ENCODE measurements around the gene KRTAP5-11.
"Not testable (repeated sequence)": the region's sequence is repeated elsewhere in the genome, so short reads cannot be mapped to it uniquely, and the experiment has no call there.

KRTAP5-11 gene

DNA sequence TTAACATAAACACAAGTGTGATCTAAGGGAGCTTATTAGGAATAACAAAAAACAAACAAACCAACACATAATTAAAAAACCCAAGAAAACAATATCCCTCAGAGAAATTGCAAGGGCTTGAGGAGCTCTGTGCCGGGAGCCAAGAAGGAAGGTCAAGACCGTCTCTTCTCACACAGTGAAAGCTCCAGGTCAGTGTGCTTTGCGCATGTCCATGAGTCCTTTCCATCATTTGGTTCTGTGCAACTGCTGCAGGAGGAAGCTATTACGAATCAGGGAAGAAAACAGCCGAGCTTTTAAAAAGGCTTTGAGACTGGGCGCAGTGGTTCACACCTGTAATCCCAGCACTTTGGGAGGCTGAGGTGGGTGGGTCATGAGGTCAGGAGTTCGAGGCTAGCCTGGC, 40.3 kb downstream of the KRTAP5-11 start:
- Histone ChIP-seq H3K36me3 (ENCODE audit: control insufficient read depth, insufficient read depth, low read length) (no peaks in the 10 kb centered on the region), H3K9me3 (ENCODE audit: control insufficient read depth, low read length) (no peaks in the 10 kb centered on the region), H3K27ac (ENCODE audit: insufficient read depth, low read depth, low read length, poor library complexity, severe bottlenecking) (no peak overlapping the region), H3K4me3 (ENCODE audit: insufficient read depth, low read depth, low read length) (no peak overlapping the region), H3K4me1 (ENCODE audit: control insufficient read depth, insufficient read depth, low read length) (no peaks in the 10 kb centered on the region), H3K27me3 (ENCODE audit: control insufficient read depth, insufficient read depth, low read length, poor library complexity, severe bottlenecking) (no peaks in the 10 kb centered on the region)
- 90 to 95% methylated on average over 7 of the region's 7 CpGs for WGBS, 2 experiments

DNA sequence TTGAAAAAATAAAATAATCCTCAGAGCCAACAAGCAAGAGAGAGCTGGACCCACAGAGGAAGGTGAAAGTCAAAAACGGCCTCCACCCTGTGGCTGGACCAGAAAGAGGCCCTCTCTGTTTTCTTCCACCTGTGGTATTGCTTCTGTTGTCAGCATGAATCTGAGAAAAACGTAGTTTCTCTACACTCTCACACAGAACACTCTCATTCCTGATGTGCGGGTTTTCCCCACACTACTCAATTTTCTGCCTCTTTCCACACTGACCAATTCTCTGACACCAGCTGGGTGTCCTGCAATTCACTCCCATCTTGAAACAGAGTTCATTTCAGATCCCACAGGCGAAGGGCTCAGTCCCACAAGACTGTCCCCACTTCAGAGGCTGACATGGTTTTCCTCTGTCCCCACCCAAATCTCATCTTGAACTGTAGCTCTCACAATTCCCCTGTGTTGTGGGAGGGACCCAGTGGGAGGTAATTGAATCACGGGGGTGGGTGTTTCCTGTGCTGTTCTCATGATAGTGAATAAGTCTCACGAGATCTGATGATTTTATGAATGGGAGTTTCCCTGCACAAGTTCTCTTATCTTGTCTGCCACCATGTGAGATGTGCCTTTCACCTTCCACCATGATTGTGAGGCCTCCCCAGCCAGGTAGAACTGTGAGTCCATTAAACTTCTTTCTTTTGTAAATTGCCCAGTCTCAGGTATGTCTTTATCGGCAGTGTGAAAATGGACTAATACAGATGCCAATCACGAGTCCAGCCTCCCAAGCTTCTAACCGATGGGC, 42.0 kb downstream of the KRTAP5-11 start:
- H3K36me3 ChIP-seq (ENCODE audit: control insufficient read depth, insufficient read depth, low read length); H3K4me3 ChIP-seq (ENCODE audit: insufficient read depth, low read depth, low read length); H3K27ac ChIP-seq (ENCODE audit: insufficient read depth, low read depth, low read length, poor library complexity, severe bottlenecking); H3K4me1 ChIP-seq (ENCODE audit: control insufficient read depth, insufficient read depth, low read length); H3K27me3 ChIP-seq (ENCODE audit: control insufficient read depth, insufficient read depth, low read length, poor library complexity, severe bottlenecking); H3K9me3 ChIP-seq (ENCODE audit: control insufficient read depth, low read length): not testable (repeated sequence)
- WGBS, 2 experiments = 90 to 95% methylated on average over 9 of the region's 9 CpGs

DNA sequence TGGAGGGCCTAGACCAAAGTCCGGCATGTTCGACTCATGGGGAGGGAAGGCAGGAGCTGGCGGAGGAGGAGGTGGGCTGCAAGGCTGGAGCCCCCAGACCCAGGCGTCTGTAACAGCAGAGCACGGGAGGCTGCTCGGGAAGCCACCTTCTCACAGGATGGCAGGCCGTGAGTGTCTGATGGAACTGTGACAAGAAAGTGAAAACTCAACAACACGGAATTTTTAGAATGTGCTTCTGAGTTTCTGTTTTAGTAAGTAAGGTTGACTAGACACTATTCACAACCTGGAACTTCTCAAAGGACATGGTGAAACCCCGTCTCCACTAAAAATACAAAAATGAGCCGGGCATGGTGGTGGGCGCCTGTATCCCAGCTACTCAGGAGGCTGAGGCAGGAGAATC, 42.7 kb downstream of the KRTAP5-11 start:
- 96 to 97% methylated on average over 11 of the region's 11 CpGs for WGBS, 2 experiments
- H3K4me3 ChIP-seq (ENCODE audit: insufficient read depth, low read depth, low read length); H3K4me1 ChIP-seq (ENCODE audit: control insufficient read depth, insufficient read depth, low read length); H3K36me3 ChIP-seq (ENCODE audit: control insufficient read depth, insufficient read depth, low read length); H3K27ac ChIP-seq (ENCODE audit: insufficient read depth, low read depth, low read length, poor library complexity, severe bottlenecking); H3K27me3 ChIP-seq (ENCODE audit: control insufficient read depth, insufficient read depth, low read length, poor library complexity, severe bottlenecking); H3K9me3 ChIP-seq (ENCODE audit: control insufficient read depth, low read length): not testable (repeated sequence)

DNA sequence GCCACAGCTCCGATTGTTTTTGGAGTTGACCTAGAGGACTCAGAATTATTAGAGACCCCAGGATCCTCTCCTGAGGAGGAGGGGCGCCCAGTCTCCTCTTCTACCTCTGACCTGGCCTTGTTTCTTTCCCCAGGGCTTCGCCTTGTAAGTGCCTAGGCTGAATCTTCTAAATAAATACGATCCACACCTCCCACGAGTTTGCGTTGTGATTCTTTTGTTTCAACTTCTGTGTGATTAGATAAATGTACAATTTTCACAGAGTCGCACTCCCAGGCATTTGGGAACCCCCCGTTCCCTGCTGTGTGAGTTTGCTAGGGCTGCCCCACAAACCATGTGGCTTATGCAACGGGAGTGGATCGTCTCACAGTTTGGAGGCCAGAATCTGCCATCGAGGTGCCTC, 43.7 kb downstream of the KRTAP5-11 start:
- Histone ChIP-seq H3K27ac (ENCODE audit: insufficient read depth, low read depth, low read length, poor library complexity, severe bottlenecking) (no peak overlapping the region), H3K36me3 (ENCODE audit: control insufficient read depth, insufficient read depth, low read length) (no peaks in the 10 kb centered on the region), H3K4me1 (ENCODE audit: control insufficient read depth, insufficient read depth, low read length) (no peaks in the 10 kb centered on the region), H3K9me3 (ENCODE audit: control insufficient read depth, low read length) (no peaks in the 10 kb centered on the region), H3K27me3 (ENCODE audit: control insufficient read depth, insufficient read depth, low read length, poor library complexity, severe bottlenecking) (no peaks in the 10 kb centered on the region), H3K4me3 (ENCODE audit: insufficient read depth, low read depth, low read length) (no peak overlapping the region)
- WGBS, 2 experiments = 94 to 96% methylated on average over 11 of the region's 11 CpGs

DNA sequence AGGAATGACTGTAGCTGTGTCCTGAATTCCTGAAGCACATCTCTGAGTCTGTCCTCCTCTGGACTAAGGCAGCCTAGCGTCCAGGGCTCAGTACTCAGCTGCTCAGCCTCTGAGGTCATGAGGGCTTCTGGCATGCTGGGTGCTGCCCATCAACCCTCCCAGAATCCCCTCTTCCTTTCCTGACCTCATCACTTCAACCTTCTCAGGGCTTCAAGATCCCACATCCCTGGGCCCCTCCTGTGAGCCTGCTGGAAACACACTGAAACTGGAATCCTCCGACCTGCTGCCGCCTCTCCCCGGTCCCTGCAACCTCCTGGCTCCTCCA, 44.0 kb downstream of the KRTAP5-11 start:
- WGBS, 2 experiments = 84 to 86% methylated on average over 4 of the region's 4 CpGs
- H3K36me3 ChIP-seq (ENCODE audit: control insufficient read depth, insufficient read depth, low read length) = no peaks in the 10 kb centered on the region
- no peak overlapping the region for H3K4me3 ChIP-seq (ENCODE audit: insufficient read depth, low read depth, low read length)
- H3K27ac ChIP-seq (ENCODE audit: insufficient read depth, low read depth, low read length, poor library complexity, severe bottlenecking) = no peak overlapping the region
- H3K27me3 ChIP-seq (ENCODE audit: control insufficient read depth, insufficient read depth, low read length, poor library complexity, severe bottlenecking) = no peaks in the 10 kb centered on the region
- H3K4me1 ChIP-seq (ENCODE audit: control insufficient read depth, insufficient read depth, low read length) = no peaks in the 10 kb centered on the region
- no peaks in the 10 kb centered on the region for H3K9me3 ChIP-seq (ENCODE audit: control insufficient read depth, low read length)

DNA sequence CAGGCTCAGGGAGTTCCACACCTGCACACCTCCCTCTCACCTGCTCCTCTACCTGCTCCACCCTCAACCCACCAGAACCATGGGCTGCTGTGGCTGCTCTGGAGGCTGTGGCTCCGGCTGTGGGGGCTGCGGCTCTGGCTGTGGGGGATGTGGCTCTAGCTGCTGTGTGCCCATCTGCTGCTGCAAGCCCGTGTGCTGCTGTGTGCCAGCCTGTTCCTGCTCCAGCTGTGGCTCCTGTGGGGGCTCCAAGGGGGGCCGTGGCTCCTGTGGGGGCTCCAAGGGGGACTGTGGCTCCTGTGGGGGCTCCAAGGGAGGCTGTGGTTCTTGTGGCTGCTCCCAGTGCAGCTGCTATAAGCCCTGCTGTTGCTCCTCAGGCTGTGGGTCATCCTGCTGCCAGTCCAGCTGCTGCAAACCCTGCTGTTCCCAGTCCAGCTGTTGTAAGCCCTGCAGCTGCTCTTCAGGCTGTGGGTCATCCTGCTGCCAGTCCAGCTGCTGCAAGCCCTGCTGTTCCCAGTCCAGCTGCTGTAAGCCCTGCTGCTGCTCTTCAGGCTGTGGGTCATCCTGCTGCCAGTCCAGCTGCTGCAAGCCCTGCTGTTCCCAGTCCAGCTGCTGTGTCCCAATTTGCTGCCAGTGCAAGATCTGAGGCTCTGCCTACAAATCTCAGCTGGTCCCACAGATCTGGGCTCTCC, 44.6 kb downstream of the KRTAP5-11 start, which contains the start of gene KRTAP5-8:
KRTAP5-8 (plus strand) TSS at position 49 of the 689 bp plus-strand sequence; CDS start at position 80, 31 bp downstream.
- H3K4me3 ChIP-seq (ENCODE audit: insufficient read depth, low read depth, low read length); H3K36me3 ChIP-seq (ENCODE audit: control insufficient read depth, insufficient read depth, low read length); H3K27ac ChIP-seq (ENCODE audit: insufficient read depth, low read depth, low read length, poor library complexity, severe bottlenecking); H3K27me3 ChIP-seq (ENCODE audit: control insufficient read depth, insufficient read depth, low read length, poor library complexity, severe bottlenecking); H3K4me1 ChIP-seq (ENCODE audit: control insufficient read depth, insufficient read depth, low read length); H3K9me3 ChIP-seq (ENCODE audit: control insufficient read depth, low read length): not testable (repeated sequence)
- WGBS, 2 experiments = 84 to 86% methylated on average over 4 of the region's 4 CpGs

DNA sequence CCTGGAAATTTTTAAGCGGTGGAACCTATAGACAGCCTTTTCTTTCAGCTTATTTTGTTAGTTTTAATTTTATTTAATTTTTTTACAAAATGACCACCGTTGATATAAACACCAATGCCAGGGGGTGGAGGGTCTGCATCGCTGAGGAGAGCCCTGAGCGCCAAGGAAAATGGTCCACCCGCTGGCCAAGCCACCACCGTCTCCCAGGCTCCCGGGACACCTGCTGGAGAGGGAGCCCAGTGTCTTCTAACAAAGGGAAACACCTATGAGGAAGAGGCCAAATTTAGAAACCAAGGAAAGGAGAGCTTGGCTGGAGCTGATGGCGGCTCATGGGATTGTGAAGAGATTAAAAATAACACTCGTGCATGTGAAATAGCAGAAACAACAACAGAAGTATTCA, 45.1 kb downstream of the KRTAP5-11 start:
- Histone ChIP-seq H3K27me3 (ENCODE audit: control insufficient read depth, insufficient read depth, low read length, poor library complexity, severe bottlenecking) (no peaks in the 10 kb centered on the region), H3K4me3 (ENCODE audit: insufficient read depth, low read depth, low read length) (no peak overlapping the region), H3K4me1 (ENCODE audit: control insufficient read depth, insufficient read depth, low read length) (no peaks in the 10 kb centered on the region), H3K9me3 (ENCODE audit: control insufficient read depth, low read length) (no peaks in the 10 kb centered on the region), H3K36me3 (ENCODE audit: control insufficient read depth, insufficient read depth, low read length) (no peaks in the 10 kb centered on the region), H3K27ac (ENCODE audit: insufficient read depth, low read depth, low read length, poor library complexity, severe bottlenecking) (no peak overlapping the region)
- WGBS, 2 experiments = 93% methylated on average over 8 to 9 of the region's 9 CpGs

DNA sequence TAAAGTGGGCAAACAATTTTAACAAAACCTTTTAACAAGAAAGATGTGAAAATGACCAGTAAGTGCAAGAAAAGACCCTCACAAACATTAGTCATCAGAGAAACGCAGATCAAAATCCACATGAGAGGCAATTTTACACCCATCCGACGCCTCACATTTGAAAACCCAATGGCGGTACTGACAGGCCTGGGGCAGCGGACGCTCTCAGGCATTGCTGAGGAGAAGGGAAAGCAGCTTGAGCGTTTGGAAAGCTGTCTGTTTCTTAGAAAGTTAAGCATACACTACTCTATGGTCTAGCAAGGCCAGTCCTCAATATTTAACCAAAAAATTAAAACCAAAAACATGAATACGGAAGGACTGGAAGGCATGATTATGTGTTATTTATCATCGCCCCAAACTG, 46.9 kb downstream of the KRTAP5-11 start:
- H3K4me3 ChIP-seq (ENCODE audit: insufficient read depth, low read depth, low read length) = no peak overlapping the region
- no peak overlapping the region for H3K27ac ChIP-seq (ENCODE audit: insufficient read depth, low read depth, low read length, poor library complexity, severe bottlenecking)
- H3K9me3 ChIP-seq (ENCODE audit: control insufficient read depth, low read length) = no peaks in the 10 kb centered on the region
- H3K27me3 ChIP-seq (ENCODE audit: control insufficient read depth, insufficient read depth, low read length, poor library complexity, severe bottlenecking) = no peaks in the 10 kb centered on the region
- no peaks in the 10 kb centered on the region for H3K36me3 ChIP-seq (ENCODE audit: control insufficient read depth, insufficient read depth, low read length)
- H3K4me1 ChIP-seq (ENCODE audit: control insufficient read depth, insufficient read depth, low read length) = no peaks in the 10 kb centered on the region
- WGBS, 2 experiments = 91 to 94% methylated on average over 9 of the region's 9 CpGs

DNA sequence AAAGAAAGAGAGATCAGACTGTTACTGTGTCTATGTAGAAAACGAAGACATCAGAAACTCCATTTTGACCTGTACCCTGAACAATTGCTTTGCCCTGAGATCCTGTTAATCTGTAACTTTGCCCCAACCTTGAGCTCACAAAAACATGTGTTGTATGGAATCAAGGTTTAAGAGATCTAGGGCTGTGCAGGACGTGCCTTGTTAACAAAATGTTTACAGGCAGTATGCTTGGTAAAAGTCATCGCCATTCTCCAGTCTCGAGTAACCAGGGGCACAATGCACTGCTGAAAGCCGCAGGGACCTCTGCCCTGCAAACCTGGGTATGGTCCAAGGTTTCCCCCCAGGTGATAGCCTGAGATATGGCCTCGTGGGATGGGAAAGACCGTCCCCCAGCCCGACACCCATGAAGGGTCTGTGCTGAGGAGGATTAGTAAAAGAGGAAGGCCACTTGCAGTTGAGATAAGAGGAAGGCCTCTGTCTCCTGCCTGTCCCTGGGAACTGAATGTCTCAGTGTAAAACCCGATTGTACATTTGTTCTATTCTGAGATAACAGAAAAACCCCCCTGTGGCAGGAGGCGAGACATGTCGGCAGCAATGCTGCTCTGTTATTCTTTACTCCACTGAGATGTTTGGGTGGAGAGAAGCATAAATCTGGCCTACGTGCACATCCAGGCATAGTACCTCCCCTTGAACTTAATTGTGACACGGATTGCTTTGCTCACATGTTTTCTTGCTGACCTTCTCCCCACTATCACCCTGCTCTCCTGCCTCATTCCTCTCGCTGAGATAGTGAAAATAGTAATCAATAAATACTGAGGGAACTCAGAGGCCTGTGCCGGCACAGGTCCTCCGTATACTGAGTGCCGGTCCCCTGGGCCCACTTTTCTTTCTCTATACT, 47.7 kb downstream of the KRTAP5-11 start:
- not testable (repeated sequence) for H3K36me3 ChIP-seq (ENCODE audit: control insufficient read depth, insufficient read depth, low read length); H3K4me3 ChIP-seq (ENCODE audit: insufficient read depth, low read depth, low read length); H3K4me1 ChIP-seq (ENCODE audit: control insufficient read depth, insufficient read depth, low read length); H3K27ac ChIP-seq (ENCODE audit: insufficient read depth, low read depth, low read length, poor library complexity, severe bottlenecking); H3K9me3 ChIP-seq (ENCODE audit: control insufficient read depth, low read length); H3K27me3 ChIP-seq (ENCODE audit: control insufficient read depth, insufficient read depth, low read length, poor library complexity, severe bottlenecking)
- WGBS, 2 experiments = 91% methylated on average over 17 of the region's 17 CpGs

DNA sequence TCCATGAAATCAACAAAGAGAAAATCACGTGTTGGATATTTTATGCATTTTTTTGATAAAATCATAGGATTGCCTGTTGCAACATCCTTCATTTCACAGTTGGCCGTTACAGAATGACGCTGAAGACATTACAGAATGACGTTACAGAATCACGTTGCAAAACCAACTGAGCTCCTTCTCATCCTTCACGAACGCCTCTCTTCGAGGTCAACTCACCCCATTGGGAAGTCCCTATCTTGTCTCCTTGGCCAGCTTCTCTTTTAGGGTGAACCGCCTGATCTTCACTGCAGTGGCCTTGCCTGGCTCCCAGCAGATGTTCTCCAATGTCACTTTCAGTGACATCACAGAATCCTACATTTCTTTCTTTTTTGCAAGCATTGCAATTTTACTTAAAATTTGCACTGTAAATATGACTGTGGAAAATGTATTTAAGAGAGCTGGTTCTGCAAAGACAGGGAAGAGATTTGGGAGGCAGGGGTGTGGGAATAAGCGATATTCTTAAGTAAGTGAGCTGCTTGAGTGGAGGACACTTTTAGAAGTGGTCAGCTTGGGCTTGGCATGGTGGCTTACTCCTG, 50.6 kb downstream of the KRTAP5-11 start:
- no peaks in the 10 kb centered on the region for H3K9me3 ChIP-seq (ENCODE audit: control insufficient read depth, low read length)
- no peak overlapping the region for H3K4me3 ChIP-seq (ENCODE audit: insufficient read depth, low read depth, low read length)
- no peaks in the 10 kb centered on the region for H3K36me3 ChIP-seq (ENCODE audit: control insufficient read depth, insufficient read depth, low read length)
- no peak overlapping the region for H3K27ac ChIP-seq (ENCODE audit: insufficient read depth, low read depth, low read length, poor library complexity, severe bottlenecking)
- 82 to 87% methylated on average over 10 of the region's 10 CpGs for WGBS, 2 experiments
- H3K27me3 ChIP-seq (ENCODE audit: control insufficient read depth, insufficient read depth, low read length, poor library complexity, severe bottlenecking) = no peaks in the 10 kb centered on the region
- H3K4me1 ChIP-seq (ENCODE audit: control insufficient read depth, insufficient read depth, low read length) = no peaks in the 10 kb centered on the region

Data from ectodermal cell (in vitro differentiated cells).